HCT116 (cell line): ENCODE results near the gene LRP1. TPM values are rescaled to one million over a fixed set of nuclear protein-coding genes. Genes with fewer than 3 reads are reported as not detected.

Experiments
- ATAC-seq: fragments of 200-7000 bp; cut with Tn5 transposase; 2 replicates; pipeline ENCODE4 v1.9.1; 2020; ENCODE audit warnings: mild to moderate bottlenecking, moderate library complexity
- BruUV-seq: library from RNA; stranded (reverse); fragments of 400-500 nt; replicated peaks from 2 replicates; lab custom pipeline; 2021; lab: Mats Ljungman, UMichigan
- CTCF ChIA-PET: fragments of 300-600 bp; sonication (Branson Sonifier 250); formaldehyde crosslinking; loops from one replicate; lab custom pipeline; 2021; ENCODE audit warnings: antibody characterized with exemption; lab: Charles Lee
- POLR2A ChIA-PET: fragments of 300-600, 350-600 bp; sonication (Branson Sonifier 250); formaldehyde crosslinking; loops from one replicate; lab custom pipeline; 2021; ENCODE audit warnings: antibody characterized with exemption; lab: Charles Lee
- RAD21 ChIA-PET, 2 experiments: fragments of 300-600 bp; sonication (Branson Sonifier 250); formaldehyde crosslinking; loops; one replicate each; lab custom pipeline; 2023; ENCODE audit warnings: low total read pairs in 2 of 2; ENCODE audit not compliant: uncharacterized antibody in 2 of 2, unreplicated experiment in 2 of 2, low non-redundant PET in 1 of 2; lab: Charles Lee
- DNase-seq: peaks from one replicate; pipeline ENCODE4 v3.0.0-alpha.2; 2010; ENCODE audit warnings: low read depth, low spot score
- H2AFZ ChIP-seq: fragments of 200-600 bp; shearing (Covaris generic), sonication (generic); 2 replicates; pipeline ENCODE4 v1.6.1; 2017; ENCODE audit warnings: low read depth, mixed run types, mixed read lengths, antibody characterized with exemption, low read length; ENCODE audit not compliant: poor library complexity, severe bottlenecking
- H3K27ac ChIP-seq: 2 replicates; pipeline ENCODE4 v1.5.1; 2012; ENCODE audit warnings: low read depth, low read length
- H3K27me3 ChIP-seq: fragments of 200-600 bp; sonication (generic); 2 replicates; pipeline ENCODE4 v1.6.1; 2016; ENCODE audit warnings: mixed run types, low read length, mixed read lengths; ENCODE audit not compliant: insufficient read depth
- H3K36me3 ChIP-seq, 2 experiments: fragments of 200-500 bp in 1 of 2; fragments of 200-600 bp in 1 of 2; sonication (Bioruptor generic) in 1 of 2; sonication (generic) in 1 of 2; 2 replicates each; pipeline versions ENCODE4 v1.5.1 to v1.6.1; 2014 to 2016; ENCODE audit warnings: low read length in 2 of 2, inconsistent platforms in 1 of 2, mixed read lengths in 1 of 2, mixed run types in 1 of 2; ENCODE audit not compliant: insufficient read depth in 2 of 2, control insufficient read depth in 1 of 2
- H3K4me1 ChIP-seq, 2 experiments: fragments of 200-600 bp in 1 of 2; sonication (generic) in 1 of 2; 2 replicates each; pipeline versions ENCODE4 v1.5.1 to v1.6.1; 2012 to 2017; ENCODE audit warnings: low read length in 2 of 2, inconsistent platforms in 1 of 2, mild to moderate bottlenecking in 1 of 2, mixed read lengths in 1 of 2, mixed run types in 1 of 2, moderate library complexity in 1 of 2; ENCODE audit not compliant: insufficient read depth in 2 of 2, control insufficient read depth in 1 of 2
- H3K4me2 ChIP-seq: fragments of 200-600 bp; sonication (generic); 2 replicates; pipeline ENCODE4 v1.6.1; 2017; ENCODE audit warnings: mixed run types, low read length, mixed read lengths
- H3K4me3 ChIP-seq, 2 experiments: fragments of 200-600 bp in 1 of 2; sonication (generic) in 1 of 2; replicated peaks in 1 of 2; 2 replicates each; pipeline ENCODE4 v1.5.1; 2011 to 2016; ENCODE audit warnings: low read length in 2 of 2, control low read depth in 1 of 2, low read depth in 1 of 2, mild to moderate bottlenecking in 1 of 2, mixed read lengths in 1 of 2, mixed run types in 1 of 2
- H3K79me2 ChIP-seq: fragments of 200-600 bp; sonication (generic); 2 replicates; pipeline ENCODE4 v1.6.1; 2017; ENCODE audit warnings: mild to moderate bottlenecking, mixed run types, low read length, moderate library complexity, mixed read lengths; ENCODE audit not compliant: insufficient read depth
- H3K9ac ChIP-seq: fragments of 200-600 bp; sonication (generic); 2 replicates; pipeline ENCODE4 v1.6.1; 2016; ENCODE audit warnings: low read length, mixed read lengths
- H3K9me2 ChIP-seq: fragments of 200-600 bp; sonication (generic), shearing (Covaris generic); 2 replicates; pipeline ENCODE4 v1.6.1; 2017; ENCODE audit warnings: mixed run types, mild to moderate bottlenecking, moderate library complexity; ENCODE audit not compliant: insufficient read depth
- H3K9me3 ChIP-seq, 2 experiments: fragments of 200-500 bp in 1 of 2; fragments of 200-600 bp in 1 of 2; sonication (Bioruptor generic) in 1 of 2; sonication (generic) in 1 of 2; 2 replicates each; pipeline ENCODE4 v1.6.1; 2014 to 2017; ENCODE audit warnings: low read length in 2 of 2, mixed read lengths in 2 of 2, inconsistent platforms in 1 of 2, low read depth in 1 of 2, mild to moderate bottlenecking in 1 of 2, mixed run types in 1 of 2, moderate library complexity in 1 of 2; ENCODE audit not compliant: control insufficient read depth in 1 of 2, insufficient read depth in 1 of 2
- H4K20me1 ChIP-seq: fragments of 200-600 bp; sonication (generic), shearing (Covaris generic); 2 replicates; pipeline ENCODE4 v1.6.1; 2017; ENCODE audit warnings: mixed run types, mild to moderate bottlenecking, moderate library complexity; ENCODE audit not compliant: insufficient read depth
- CBX3 ChIP-seq: IDR thresholded peaks from 2 replicates; pipeline ENCODE4 v1.6.1; 2012; ENCODE audit warnings: low read depth
- CEBPB ChIP-seq: IDR thresholded peaks from 2 replicates; pipeline ENCODE4 v1.6.1; 2012; ENCODE audit warnings: low read depth
- CTCF ChIP-seq, 3 experiments: fragments of 200-600 bp in 1 of 3; sonication (generic) in 1 of 3; IDR thresholded peaks in 2 of 3; conservative IDR thresholded peaks in 1 of 3; 2 replicates each; pipeline ENCODE4 v1.5.1; 2012 to 2017; ENCODE audit warnings: low read depth in 2 of 3, low read length in 2 of 3, antibody characterized with exemption in 1 of 3, borderline replicate concordance in 1 of 3, control low read depth in 1 of 3, mild to moderate bottlenecking in 1 of 3, mixed read lengths in 1 of 3, mixed run types in 1 of 3, moderate library complexity in 1 of 3; ENCODE audit not compliant: insufficient read depth in 1 of 3
- EZH2phosphoT487 ChIP-seq: fragments of 200-600 bp; IDR thresholded peaks from 2 replicates; pipeline ENCODE4 v1.6.1; 2018; ENCODE audit warnings: antibody characterized with exemption, borderline replicate concordance
- FOSL1 ChIP-seq: IDR thresholded peaks from 2 replicates; pipeline ENCODE4 v1.6.1; 2012; ENCODE audit warnings: low read depth
- MAX ChIP-seq: IDR thresholded peaks from 2 replicates; pipeline ENCODE4 v1.6.1; 2012
- POLR2A ChIP-seq: IDR thresholded peaks from 2 replicates; pipeline ENCODE4 v1.7.0; 2011; ENCODE audit warnings: borderline replicate concordance; ENCODE audit not compliant: insufficient read depth, insufficient read length; ENCODE audit errors: extremely low read depth
- POLR2AphosphoS5 ChIP-seq: IDR thresholded peaks from 2 replicates; pipeline ENCODE4 v1.6.1; 2011; ENCODE audit warnings: mild to moderate bottlenecking, low read depth, low read length, moderate library complexity
- SRF ChIP-seq: IDR thresholded peaks from 2 replicates; pipeline ENCODE4 v1.6.1; 2012; ENCODE audit warnings: low read depth
- TCF7L2 ChIP-seq: IDR thresholded peaks from 2 replicates; pipeline ENCODE4 v1.7.0; 2011; ENCODE audit warnings: borderline replicate concordance, inconsistent platforms; ENCODE audit not compliant: insufficient read depth, insufficient read length; ENCODE audit errors: extremely low read depth
- ZNF274 ChIP-seq: fragments of 200-500 bp; sonication (Bioruptor generic); IDR thresholded peaks from 2 replicates; pipeline ENCODE4 v1.6.1; 2014; ENCODE audit warnings: mild to moderate bottlenecking, low read depth, low read length, inconsistent platforms
- intact Hi-C: fragments of 100-400 bp; cut with micrococcal nuclease; formaldehyde crosslinking; loops from 2 replicates; pipeline ENCODE4 v1.10.0; 2022
- total RNA-seq: library from RNA; stranded (reverse); gene quantifications from one replicate; pipeline ENCODE4 v1.2.1, GENCODE V29; 2021; ENCODE audit not compliant: unreplicated experiment

LRP1 gene
- total RNA-seq, 1 experiment from 2014 or later = 12.0 TPM

GRCh38 chr12:57166971-57167371 is 38.7 kb downstream of the LRP1 start:
- Histone ChIP-seq H3K4me2 (peak overlapping the region; percentile 56), H3K4me1 (peaks cover 14 to 31% of the 10 kb centered on the region in 2 experiments), H4K20me1 (no peaks in the 10 kb centered on the region), H3K36me3 (no peaks in the 10 kb centered on the region), H3K9me3 (no peaks in the 10 kb centered on the region), H3K4me3 (no peak overlapping the region), H3K79me2 (no peaks in the 10 kb centered on the region), H2AFZ (no peak overlapping the region), H3K9me2 (no peaks in the 10 kb centered on the region), H3K27ac (no peak overlapping the region), H3K9ac (no peak overlapping the region), H3K27me3 (no peaks in the 10 kb centered on the region)
- ChIA-PET CTCF (interaction anchor here (2.2 kb wide), 1 partner anchor 8 kb away, joined by 10 read pairs; no protein-coding TSS in a partner anchor), POLR2A (no interaction called here), RAD21 (no interaction called here)
- TF ChIP-seq CTCF (IDR thresholded peaks at IDR 0.05 in 2 of 3, conservative IDR thresholded peaks at IDR 0.05 in 1 of 3; ENCODE audit: borderline replicate concordance in 1 of 3, insufficient read depth in 1 of 3, low read depth in 2 of 3, low read length in 2 of 3) (no peak), POLR2A (no peak), POLR2AphosphoS5 (no peak), SRF (no peak), CBX3 (no peak), TCF7L2 (no peak), CEBPB (no peak), EZH2phosphoT487 (no peak), MAX (no peak), FOSL1 (no peak), ZNF274 (no peak)
- DNase-seq = no peak
- no TSS peak for BruUV-seq
- ATAC-seq = peak; percentile 35; the same call in 1 of the 2 replicates
- intact Hi-C loops = no loop called here
